Measurements from ENCODE around the gene CCDC14.
"Not testable (repeated sequence)": the region's sequence is repeated elsewhere in the genome, so short reads cannot be mapped to it uniquely, and the experiment has no call there.

GRCh38 chr3:124008321-124008720 is 47.3 kb upstream of the CCDC14 start:
- TF ChIP-seq CTCF (conservative IDR thresholded peaks at IDR 0.05); EZH2 (IDR thresholded peaks at IDR 0.05; ENCODE audit: low read depth): not testable (repeated sequence)

Data from PC-9 (cell line).